Caco-2 (cell line): ENCODE data around the gene TUNAR. TPM values are rescaled to one million over a fixed set of nuclear protein-coding genes. Genes with fewer than 3 reads are reported as not detected.

Source experiments
- BruUV-seq: library from RNA; stranded (reverse); fragments of 400-500 nt; replicated peaks from 2 replicates; lab custom pipeline; 2021; lab: Mats Ljungman, UMichigan
- CTCF ChIA-PET: fragments of 300-600 bp; sonication (Branson Sonifier 250); formaldehyde crosslinking; loops from one replicate; lab custom pipeline; 2022; ENCODE audit warnings: antibody characterized with exemption; lab: Charles Lee
- POLR2A ChIA-PET: fragments of 300-600 bp; sonication (Branson Sonifier 250); formaldehyde crosslinking; loops from one replicate; lab custom pipeline; 2022; ENCODE audit warnings: antibody characterized with exemption; lab: Charles Lee
- DNase-seq, 2 experiments: peaks; one replicate each; pipeline versions ENCODE4 v3.0.0 to v3.0.0-alpha.2; 2020 to 2022
- H3K27me3 ChIP-seq: replicated peaks from 2 replicates; pipeline ENCODE4 v1.6.0; 2011; ENCODE audit warnings: low read length; ENCODE audit not compliant: control insufficient read depth, insufficient read depth
- H3K36me3 ChIP-seq: 2 replicates; pipeline ENCODE4 v1.5.1; 2011; ENCODE audit warnings: low read length; ENCODE audit not compliant: control insufficient read depth, insufficient read depth
- H3K4me1 ChIP-seq: fragments of 250-450 bp; sonication (Bioruptor Pico); 2 replicates; pipeline ENCODE4 v1.5.1; 2020; ENCODE audit warnings: mild to moderate bottlenecking
- H3K4me3 ChIP-seq: 2 replicates; pipeline ENCODE4 v1.5.1; 2011; ENCODE audit warnings: low read depth, mild to moderate bottlenecking, control low read depth, low read length
- H3K9me3 ChIP-seq: fragments of 250-450 bp; sonication (Bioruptor Pico); 2 replicates; pipeline ENCODE4 v1.5.1; 2020; ENCODE audit warnings: mild to moderate bottlenecking, moderate library complexity
- H3K27ac Mint-ChIP-seq: one replicate; pipeline ENCODE4 v1.8.0; 2022; ENCODE audit warnings: mixed read lengths; ENCODE audit not compliant: unreplicated experiment
- H3K27me3 Mint-ChIP-seq: one replicate; pipeline ENCODE4 v1.8.0; 2022; ENCODE audit warnings: mixed read lengths; ENCODE audit not compliant: insufficient read depth, unreplicated experiment
- H3K36me3 Mint-ChIP-seq: one replicate; pipeline ENCODE4 v1.8.0; 2022; ENCODE audit warnings: mild to moderate bottlenecking, mixed read lengths; ENCODE audit not compliant: insufficient read depth, unreplicated experiment
- H3K4me1 Mint-ChIP-seq: one replicate; pipeline ENCODE4 v1.8.0; 2022; ENCODE audit warnings: low read depth, mixed read lengths; ENCODE audit not compliant: unreplicated experiment
- H3K4me3 Mint-ChIP-seq: one replicate; pipeline ENCODE4 v1.8.0; 2022; ENCODE audit warnings: mild to moderate bottlenecking, moderate library complexity, mixed read lengths; ENCODE audit not compliant: unreplicated experiment
- H3K9me3 Mint-ChIP-seq: one replicate; pipeline ENCODE4 v1.8.0; 2022; ENCODE audit warnings: mixed read lengths; ENCODE audit not compliant: unreplicated experiment
- intact Hi-C: fragments of 100-400 bp; cut with micrococcal nuclease; formaldehyde crosslinking; loops from one replicate; pipeline ENCODE4 v1.10.0; 2022; ENCODE audit not compliant: unreplicated experiment
- total RNA-seq: library from RNA; stranded (reverse); gene quantifications from 2 replicates; pipeline ENCODE4 v1.2.3, GENCODE V29; 2022
- TF ChIP-seq, protein P1 (sequence below), 2 experiments: fragments of 200-600 bp in 1 of 2; IDR thresholded peaks; 1 replicate in 1 of 2; 2 replicates in 1 of 2; pipeline versions ENCODE4 v1.5.1 to v1.8.0; 2011 to 2022; ENCODE audit warnings: antibody characterized with exemption in 1 of 2, control low read depth in 1 of 2, inconsistent platforms in 1 of 2, low read depth in 1 of 2, low read length in 1 of 2, mild to moderate bottlenecking in 1 of 2, moderate library complexity in 1 of 2; ENCODE audit not compliant: insufficient read depth in 1 of 2, severe bottlenecking in 1 of 2, unreplicated experiment in 1 of 2

Gene TUNAR
- total RNA-seq, 1 experiment from 2014 or later = not detected

DNA sequence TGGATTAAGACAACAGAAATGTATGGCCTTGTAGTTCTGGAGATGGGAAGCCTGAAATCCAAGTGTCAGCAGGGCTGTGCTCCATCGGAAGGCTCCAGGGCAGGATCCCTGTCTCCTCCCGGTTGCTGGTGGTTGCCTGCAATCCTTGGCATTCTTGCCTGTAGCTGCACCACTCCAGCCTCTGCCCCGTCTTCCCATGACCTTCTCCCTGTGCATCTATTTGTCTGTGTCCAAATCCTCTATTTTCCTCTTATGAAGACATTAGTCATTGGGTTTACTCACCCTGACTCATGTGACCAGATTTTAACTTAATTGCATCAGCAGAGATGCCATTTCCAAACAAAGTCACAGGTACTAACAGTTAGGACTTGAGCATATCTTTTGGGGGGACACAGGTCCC lies 15.1 kb downstream of the TUNAR start:
- CTCF ChIA-PET = no interaction called here
- Histone ChIP-seq H3K27me3 (no peaks in the 10 kb centered on the region), H3K9me3 (no peaks in the 10 kb centered on the region), H3K36me3 (no peaks in the 10 kb centered on the region), H3K4me1 (no peaks in the 10 kb centered on the region), H3K4me3 (no peak overlapping the region)
- POLR2A ChIA-PET = no interaction called here
- no peak for DNase-seq
- Mint-ChIP-seq H3K9me3 (no peaks in the 10 kb centered on the region), H3K36me3 (no peaks in the 10 kb centered on the region), H3K27me3 (peaks cover 36% of the 10 kb centered on the region), H3K4me1 (no peaks in the 10 kb centered on the region), H3K4me3 (no peak overlapping the region), H3K27ac (no peak overlapping the region)
- TF ChIP-seq, protein P1, sequence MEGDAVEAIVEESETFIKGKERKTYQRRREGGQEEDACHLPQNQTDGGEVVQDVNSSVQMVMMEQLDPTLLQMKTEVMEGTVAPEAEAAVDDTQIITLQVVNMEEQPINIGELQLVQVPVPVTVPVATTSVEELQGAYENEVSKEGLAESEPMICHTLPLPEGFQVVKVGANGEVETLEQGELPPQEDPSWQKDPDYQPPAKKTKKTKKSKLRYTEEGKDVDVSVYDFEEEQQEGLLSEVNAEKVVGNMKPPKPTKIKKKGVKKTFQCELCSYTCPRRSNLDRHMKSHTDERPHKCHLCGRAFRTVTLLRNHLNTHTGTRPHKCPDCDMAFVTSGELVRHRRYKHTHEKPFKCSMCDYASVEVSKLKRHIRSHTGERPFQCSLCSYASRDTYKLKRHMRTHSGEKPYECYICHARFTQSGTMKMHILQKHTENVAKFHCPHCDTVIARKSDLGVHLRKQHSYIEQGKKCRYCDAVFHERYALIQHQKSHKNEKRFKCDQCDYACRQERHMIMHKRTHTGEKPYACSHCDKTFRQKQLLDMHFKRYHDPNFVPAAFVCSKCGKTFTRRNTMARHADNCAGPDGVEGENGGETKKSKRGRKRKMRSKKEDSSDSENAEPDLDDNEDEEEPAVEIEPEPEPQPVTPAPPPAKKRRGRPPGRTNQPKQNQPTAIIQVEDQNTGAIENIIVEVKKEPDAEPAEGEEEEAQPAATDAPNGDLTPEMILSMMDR (IDR thresholded peaks at IDR 0.05; ENCODE audit: insufficient read depth in 1 of 2, low read depth in 1 of 2, low read length in 1 of 2, severe bottlenecking in 1 of 2, unreplicated experiment in 1 of 2) = no peak
- intact Hi-C loops = loop anchor here (10.0 kb wide), 1 partner anchor 327 kb away; no protein-coding TSS in a partner anchor
- BruUV-seq = no TSS peak

DNA sequence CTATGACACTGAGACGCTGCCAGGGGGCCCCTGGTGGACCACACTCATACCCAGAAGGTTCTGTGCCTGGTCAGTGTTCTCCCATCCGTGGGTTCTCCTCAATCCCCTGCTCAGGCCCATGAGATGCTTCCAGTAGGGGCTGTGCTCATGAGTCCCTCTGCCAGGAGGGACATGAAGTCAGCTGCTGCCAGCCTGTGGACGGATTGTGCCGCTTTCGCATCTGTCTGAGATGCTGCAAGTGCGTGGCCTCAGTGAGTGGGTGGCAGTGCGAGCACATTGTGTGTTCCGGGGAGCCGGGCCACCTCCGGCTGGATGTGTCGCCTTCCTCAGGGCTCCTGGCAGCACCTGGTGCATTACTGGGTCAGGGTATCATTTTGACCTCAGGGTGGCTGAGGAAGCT lies 15.5 kb downstream of the TUNAR start:
- no peak overlapping the region for H3K4me3 Mint-ChIP-seq
- intact Hi-C loops = loop anchor here (10.0 kb wide), 1 partner anchor 327 kb away; no protein-coding TSS in a partner anchor
- no peaks in the 10 kb centered on the region for H3K9me3 ChIP-seq
- H3K27ac Mint-ChIP-seq = no peak overlapping the region
- H3K36me3 ChIP-seq = no peaks in the 10 kb centered on the region
- ChIA-PET POLR2A (no interaction called here), CTCF (no interaction called here)
- no peak for DNase-seq
- no peaks in the 10 kb centered on the region for H3K36me3 Mint-ChIP-seq
- H3K27me3 ChIP-seq = no peaks in the 10 kb centered on the region
- H3K4me3 ChIP-seq = no peak overlapping the region
- H3K4me1 ChIP-seq = no peaks in the 10 kb centered on the region
- TF ChIP-seq, protein P1 (IDR thresholded peaks at IDR 0.05; ENCODE audit: insufficient read depth in 1 of 2, low read depth in 1 of 2, low read length in 1 of 2, severe bottlenecking in 1 of 2, unreplicated experiment in 1 of 2) = no peak
- H3K27me3 Mint-ChIP-seq = peaks cover 37% of the 10 kb centered on the region
- no peaks in the 10 kb centered on the region for H3K9me3 Mint-ChIP-seq
- BruUV-seq = no TSS peak
- no peaks in the 10 kb centered on the region for H3K4me1 Mint-ChIP-seq

DNA sequence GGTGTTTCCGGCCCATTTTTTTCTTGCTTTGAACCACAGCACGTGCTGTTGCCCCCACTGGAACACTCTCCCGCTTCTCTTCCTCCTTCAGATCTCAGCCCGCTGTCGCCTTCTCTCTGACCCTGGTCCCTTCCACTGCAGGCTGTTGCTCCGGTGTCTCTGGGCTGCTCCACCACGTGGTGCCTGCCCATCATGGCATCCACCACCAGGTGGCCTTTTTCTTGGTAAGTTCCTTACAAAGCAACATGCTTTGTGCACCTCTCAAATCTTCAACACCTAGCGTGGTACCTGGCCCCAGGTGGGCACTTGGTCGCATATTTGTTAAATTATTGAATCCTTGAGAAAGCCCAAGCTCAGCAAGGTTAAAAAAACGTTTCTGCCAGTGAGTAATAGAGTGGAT lies 19.1 kb downstream of the TUNAR start:
- intact Hi-C loops = loop anchor here (1.0 to 10.0 kb wide), 2 partner anchors 99 to 331 kb away; no protein-coding TSS in a partner anchor
- DNase-seq = peak; percentile 43 to 59
- Histone ChIP-seq H3K4me3 (no peak overlapping the region), H3K36me3 (no peaks in the 10 kb centered on the region), H3K9me3 (no peaks in the 10 kb centered on the region), H3K27me3 (no peaks in the 10 kb centered on the region), H3K4me1 (no peaks in the 10 kb centered on the region)
- Mint-ChIP-seq H3K9me3 (no peaks in the 10 kb centered on the region), H3K36me3 (no peaks in the 10 kb centered on the region), H3K4me1 (no peaks in the 10 kb centered on the region), H3K27ac (no peak overlapping the region), H3K27me3 (peaks cover 47% of the 10 kb centered on the region), H3K4me3 (no peak overlapping the region)
- ChIA-PET POLR2A (no interaction called here), CTCF (interaction anchor here (0.6 kb wide), 1 partner anchor 278 kb away, joined by 3 read pairs; no protein-coding TSS in a partner anchor)
- TF ChIP-seq, protein P1 (IDR thresholded peaks at IDR 0.05; ENCODE audit: insufficient read depth in 1 of 2, low read depth in 1 of 2, low read length in 1 of 2, severe bottlenecking in 1 of 2, unreplicated experiment in 1 of 2) = peak; percentile 43 to 52
- no TSS peak for BruUV-seq
